ENCODE measurements around the gene SUSD1.
"Not testable (repeated sequence)": the region's sequence is repeated elsewhere in the genome, so short reads cannot be mapped to it uniquely, and the experiment has no call there.

SUSD1 gene

DNA sequence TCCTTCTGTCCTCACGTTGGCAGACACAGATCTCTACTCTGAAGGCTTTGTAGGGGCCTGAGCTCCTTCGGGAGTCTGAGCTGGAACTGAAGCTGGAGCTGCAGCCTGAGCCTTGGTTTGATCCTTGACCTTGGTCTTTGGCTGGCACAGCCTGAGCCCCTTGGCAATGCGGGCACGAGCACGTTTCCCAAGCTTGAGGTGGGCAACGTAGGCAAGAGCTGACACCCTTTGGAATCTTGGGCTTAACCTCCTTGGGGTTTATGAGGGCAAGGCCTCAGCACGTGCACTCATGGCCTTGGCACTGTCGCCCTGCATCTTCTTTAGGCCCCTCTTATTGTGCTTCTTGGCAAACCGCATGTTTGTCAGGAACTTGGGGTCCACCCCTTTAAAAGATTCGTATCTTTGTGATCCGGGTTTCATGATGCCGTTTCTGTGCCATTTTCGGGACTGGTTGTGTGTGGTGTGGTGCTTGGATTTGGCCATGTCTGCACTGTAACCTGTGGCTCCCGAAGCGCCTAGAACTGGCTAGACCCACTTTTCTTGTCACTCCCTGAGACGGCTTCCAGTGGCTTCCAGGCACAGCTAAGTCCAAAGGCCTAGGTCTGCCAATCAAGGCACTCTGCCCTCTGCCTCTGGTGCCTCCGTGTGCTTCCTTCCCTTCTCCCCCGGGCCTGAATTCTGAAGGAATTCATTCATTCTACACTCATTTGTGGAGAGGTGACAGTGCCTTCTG is 1.4 kb downstream of the SUSD1 start:
- DNase-seq (ENCODE audit: low read depth) = no peak

DNA sequence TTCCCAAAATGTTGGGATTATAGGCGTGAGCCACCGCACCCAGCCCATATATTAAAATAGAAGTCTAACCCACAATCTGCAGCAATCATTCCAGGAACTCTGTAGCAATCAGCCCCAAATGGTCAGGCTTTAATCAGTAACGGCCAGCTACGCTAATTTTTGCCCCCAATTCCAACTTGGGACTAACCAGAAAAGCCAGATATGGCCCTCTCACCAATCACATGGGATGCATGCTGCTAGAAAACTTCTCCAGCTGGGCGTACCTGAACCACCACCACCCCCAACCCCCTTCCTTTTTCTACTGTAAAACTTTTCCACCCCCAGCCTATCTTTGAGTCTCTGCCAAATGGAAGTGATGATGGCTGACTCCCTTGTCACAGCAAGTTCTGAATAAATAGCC is 4.1 kb downstream of the SUSD1 start:
- no peak for DNase-seq (ENCODE audit: low read depth)

DNA sequence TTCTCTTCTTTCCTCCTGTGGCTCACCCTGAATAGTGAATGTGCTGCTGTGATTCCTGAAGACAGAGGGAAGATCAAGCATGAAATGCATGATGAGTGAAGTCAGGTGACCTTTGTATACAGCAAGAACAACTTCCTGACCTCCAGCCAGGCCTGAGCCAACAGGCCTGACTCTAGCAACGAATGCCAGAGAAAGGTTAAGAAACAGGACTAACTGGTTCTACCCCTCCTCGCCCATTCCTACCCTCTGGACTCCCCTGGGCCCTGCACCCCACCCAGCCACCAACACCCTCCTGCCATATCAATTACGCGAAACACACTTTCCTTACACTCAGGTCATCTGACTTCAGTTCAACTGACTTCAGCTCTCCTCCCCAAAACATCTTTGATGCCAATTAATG is 4.9 kb downstream of the SUSD1 start:
- DNase-seq (ENCODE audit: low read depth) = no peak

DNA sequence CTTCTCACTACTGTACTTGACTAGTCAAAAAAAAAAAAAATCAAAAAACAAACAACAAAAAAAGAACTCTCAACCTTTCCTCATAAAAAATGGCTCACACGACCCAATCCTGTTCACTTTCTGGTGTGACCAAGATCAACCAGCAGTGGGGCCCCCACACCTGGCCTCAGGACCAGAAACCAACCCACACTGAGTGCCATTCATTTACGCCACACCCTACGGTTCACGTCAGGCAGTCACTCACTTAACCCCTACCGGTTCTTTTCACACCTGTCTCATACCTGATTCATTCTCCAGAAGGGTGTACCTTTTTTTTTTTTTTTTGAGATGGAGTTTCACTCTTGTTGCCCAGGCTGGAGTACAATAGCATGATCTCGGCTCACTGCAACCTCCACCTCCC is 5.7 kb downstream of the SUSD1 start:
- no peak for DNase-seq (ENCODE audit: low read depth)

DNA sequence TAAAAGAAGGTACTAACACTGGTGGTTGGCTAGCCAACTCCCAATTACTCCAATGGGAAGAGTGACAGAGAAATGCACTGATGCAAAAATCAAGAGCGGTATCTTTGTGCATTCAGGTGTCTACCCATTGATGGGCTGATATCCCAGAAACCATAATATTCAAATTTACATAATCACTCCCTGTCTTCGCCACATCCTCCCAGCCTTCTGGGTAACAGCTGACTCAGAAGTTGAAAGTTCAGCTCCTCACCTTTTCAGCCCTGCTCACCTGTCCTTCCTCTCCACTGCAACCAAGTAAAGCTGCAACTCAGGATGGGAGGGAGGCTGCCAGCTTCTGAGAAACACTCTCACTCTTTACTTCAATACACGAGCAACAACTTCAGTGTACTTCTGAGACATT is 6.9 kb downstream of the SUSD1 start:
- DNase-seq (ENCODE audit: low read depth) = no peak

DNA sequence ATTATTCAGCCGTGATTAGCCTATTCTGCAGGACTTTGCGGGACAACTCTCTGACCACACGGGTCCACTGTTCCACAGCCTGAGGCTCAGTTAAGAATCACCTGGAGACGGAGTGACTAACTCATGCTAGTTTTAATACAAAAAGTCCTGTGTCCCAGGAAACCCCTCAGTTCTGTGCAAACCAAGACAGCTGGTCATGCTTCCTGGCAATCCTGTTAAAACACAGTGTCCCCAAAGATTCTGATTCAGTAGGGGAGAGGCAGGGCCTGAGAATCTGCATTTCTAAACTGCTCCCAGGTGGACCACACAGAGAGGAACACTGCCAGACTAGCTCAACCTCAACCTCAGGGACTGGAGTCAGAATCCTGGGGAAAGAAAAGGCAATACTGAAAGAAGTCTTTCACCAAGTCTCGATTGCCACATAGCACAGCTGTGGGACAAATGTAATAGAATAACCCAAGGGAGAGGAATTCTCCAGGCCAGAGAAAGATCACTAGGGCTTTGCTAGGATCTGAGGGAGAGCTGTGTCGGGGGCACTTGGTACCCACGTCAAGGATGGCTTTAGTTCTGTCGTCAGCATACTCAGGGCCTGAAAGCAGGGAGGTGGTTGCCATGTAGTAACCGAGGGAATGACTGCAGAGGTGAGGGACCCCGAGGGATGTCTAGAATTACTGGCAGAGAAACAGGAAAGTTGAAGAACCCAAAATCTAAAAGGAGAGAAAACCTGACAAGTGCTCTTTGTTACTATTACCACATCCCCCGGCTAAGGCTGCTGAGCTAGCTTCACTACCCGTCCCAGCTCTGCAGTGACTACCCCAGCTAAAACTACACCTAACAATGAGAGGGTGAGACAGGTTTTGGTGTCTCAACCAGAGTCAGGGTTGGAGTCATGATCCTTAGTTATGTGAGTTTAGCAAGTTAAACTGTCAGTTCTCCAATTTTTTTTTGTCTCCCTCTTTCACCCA is 8.6 kb downstream of the SUSD1 start:
- DNase-seq (ENCODE audit: low read depth) = no peak

DNA sequence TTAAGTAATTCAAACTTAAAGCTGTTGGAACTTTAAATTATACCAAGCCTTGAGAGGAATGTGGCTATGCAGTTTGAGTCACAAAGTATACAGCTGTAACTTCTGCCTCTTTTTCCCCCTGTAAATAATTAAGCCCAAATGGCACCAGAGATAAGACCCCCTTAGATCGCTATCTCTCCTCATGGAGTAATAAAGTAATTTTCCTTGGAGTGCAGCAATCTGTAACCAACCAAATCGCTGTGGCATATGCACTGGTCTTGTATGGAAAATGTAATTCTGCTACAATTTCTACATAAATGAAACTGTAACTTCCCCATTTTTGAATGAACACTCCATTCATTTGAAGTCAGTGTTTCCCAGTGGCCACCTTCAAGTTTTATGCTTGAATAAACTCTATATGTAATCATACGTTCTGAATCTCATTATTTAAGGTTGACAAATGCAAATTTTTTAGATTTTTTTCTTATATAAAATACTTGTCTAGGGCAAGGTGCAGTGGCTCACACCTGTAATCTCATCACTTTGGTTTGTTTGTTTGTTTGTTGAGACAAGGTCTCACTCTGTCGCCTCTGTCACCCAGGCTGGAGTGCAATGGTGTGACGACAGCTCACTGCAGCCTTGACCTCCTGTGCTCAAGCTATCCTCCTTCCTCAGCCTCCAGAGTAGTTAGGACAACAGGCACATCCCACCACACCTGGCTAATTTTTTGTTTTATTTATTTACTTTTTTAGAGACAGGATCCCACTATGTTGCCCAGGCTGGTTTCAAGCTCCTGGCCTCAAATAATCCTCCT is 12.3 kb downstream of the SUSD1 start:
- no peak for DNase-seq (ENCODE audit: low read depth)

DNA sequence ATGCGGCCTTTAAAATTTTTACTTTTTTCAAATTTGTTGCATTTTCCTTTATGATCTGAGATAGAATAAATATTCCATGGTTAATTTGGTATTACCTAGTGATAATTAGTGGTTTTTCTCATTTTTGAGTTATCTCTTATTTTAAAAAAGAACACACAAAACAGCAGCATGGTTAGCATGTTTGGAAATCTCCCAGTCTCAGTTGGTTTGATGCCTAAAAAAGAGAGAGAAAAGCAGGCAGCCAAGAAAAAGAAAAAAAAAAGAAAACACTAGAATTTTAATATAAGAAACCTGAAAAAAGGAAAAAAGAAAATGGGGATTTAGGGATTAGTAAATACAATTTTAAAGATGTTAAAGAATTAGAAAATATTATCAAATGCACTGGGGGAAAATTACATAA is 15.3 kb downstream of the SUSD1 start:
- no peak for DNase-seq (ENCODE audit: low read depth)

DNA sequence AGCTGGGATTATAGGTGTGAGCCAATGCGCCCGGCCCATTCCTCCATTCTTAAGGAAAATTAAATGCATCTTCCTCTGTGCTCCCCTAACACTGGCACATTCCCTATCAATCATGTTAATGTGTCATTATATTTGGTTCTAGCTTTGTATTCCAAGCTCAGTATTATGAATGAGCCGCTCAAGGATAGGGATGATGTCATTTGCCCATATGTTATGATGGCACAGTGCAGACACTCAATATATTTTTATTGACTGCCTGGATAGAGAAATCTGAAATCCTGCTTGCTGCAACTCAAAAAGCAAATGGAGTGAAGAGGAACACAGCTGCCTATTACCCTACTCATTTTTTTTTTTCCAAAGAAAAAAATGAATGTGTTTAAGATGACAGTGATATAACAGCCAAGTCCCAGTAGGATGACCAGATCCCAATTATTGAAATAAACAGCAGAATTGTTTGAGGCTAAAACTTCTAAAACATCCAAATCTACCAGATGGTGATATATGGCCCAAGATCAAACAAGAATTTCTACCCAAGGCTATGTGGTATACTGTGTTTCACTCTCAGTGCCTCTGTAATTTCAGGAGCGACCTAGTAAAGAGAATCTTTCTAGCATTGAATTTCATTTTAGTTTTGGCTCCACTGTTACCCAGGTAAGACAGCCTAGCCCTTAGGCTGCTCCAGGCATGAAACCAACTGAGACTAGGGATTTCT is 16.3 kb downstream of the SUSD1 start:
- no peak for DNase-seq (ENCODE audit: low read depth)

DNA sequence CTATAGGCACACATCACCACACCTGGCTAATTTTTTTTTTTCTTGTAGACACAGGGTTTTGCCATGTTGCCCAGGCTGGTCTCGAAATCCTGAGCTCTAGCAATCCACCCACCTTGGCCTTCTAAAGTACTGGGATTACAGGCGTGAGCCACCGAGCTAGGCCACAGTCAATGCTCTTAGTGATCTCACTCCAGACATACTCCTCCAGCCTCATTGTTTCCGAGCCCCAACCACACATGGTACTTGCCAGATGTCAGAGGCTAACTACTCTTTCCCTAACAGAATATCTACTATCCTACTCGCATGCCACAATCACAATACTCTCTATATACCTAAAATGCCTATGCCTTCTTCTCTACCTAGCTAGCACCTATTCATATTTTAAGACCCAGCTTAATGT is 17.1 kb downstream of the SUSD1 start:
- no peak for DNase-seq (ENCODE audit: low read depth)

DNA sequence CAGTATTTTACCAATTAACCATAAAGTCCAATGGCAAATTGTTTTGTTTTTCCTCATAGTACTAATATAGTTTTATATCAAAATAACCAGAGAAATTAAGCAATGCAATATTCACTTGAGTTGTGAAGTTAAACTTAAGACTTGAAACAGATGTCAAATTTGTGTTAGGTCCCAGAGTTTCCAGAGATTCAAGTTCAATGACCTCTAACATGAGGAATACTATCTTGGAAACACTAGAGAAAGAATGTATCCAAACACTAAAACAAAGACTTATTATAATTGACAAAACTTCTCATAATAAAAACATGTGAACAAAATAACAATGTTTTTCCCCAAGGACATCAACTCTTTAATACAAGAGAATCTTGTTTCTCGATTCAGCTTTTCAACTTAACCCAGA is 18.0 kb downstream of the SUSD1 start:
- DNase-seq (ENCODE audit: low read depth) = no peak

DNA sequence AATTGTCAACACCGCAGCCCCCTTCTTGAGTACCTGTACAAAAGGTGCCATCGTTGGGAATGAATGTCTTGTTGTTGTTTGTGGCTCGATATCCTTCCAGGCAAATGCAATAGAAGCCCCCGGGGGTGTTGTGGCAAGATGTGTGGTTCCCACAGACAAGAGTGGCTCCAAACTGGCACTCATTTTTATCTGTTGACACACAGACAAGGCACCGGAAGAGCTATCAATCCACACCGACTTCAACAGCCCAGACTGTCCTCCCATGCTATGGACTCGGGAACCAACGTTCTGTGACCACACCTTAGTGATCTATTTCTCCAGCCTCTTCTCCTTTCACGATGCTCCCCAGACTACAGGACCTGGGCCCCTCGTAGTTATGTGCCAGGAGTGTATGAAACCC is 25.9 kb downstream of the SUSD1 start:
- no peak for DNase-seq (ENCODE audit: low read depth)

DNA sequence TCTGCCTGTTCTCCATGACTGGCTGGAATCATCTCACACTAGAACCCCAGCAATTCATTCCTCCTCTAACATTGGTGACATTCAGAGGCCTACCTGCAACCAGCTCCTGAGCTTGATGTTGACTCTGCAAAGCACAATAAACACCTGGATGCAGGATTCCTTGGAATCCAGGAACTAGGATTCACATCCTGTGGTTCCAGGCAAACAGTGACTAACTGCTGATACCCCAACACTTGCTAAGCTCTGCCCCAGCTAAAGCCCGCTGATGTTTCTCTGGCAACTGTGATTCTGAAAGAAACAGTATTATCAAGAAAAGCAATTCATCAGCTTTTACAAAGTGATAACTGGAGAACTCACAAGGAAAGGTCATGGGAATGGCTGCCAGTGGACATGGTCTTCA is 29.2 kb downstream of the SUSD1 start:
- no peak for DNase-seq (ENCODE audit: low read depth)

DNA sequence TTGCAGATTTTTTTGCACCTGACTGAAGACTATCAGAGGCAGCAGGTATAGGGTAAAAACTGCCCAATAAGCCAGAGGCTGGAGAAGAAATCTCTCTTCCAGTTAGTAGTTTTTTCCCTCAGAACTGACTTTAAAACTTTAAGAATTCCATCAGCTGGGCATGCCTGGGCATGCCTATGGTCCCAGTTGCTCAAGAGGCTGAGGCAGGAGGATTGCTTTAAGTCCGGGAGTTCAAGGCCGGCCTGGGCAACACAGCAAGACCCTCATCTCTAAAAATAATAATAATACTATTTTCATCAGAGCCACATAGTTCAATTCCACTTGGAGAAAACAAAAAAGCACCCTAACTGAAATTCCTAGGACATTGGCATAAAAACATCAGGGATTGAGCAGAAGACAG is 30.3 kb downstream of the SUSD1 start:
- no peak for DNase-seq (ENCODE audit: low read depth)

DNA sequence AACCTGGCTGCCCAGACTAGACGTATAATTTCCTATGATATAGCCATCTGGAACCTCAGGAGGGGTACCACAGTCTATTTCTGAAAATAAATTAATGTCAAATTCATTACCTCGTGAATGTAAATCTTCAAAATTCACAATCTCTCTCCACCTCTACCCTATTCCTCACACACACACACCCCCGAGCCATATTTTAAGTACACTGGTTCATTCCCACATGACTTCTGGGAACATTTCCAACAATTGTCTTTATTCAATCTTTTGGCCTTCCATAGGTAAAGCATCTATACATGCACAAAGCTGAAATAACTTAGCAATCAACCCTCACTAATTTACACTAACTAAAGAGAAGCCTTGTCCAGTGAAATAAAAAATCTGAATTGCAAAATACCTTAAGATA is 32.7 kb downstream of the SUSD1 start:
- DNase-seq (ENCODE audit: low read depth) = no peak

DNA sequence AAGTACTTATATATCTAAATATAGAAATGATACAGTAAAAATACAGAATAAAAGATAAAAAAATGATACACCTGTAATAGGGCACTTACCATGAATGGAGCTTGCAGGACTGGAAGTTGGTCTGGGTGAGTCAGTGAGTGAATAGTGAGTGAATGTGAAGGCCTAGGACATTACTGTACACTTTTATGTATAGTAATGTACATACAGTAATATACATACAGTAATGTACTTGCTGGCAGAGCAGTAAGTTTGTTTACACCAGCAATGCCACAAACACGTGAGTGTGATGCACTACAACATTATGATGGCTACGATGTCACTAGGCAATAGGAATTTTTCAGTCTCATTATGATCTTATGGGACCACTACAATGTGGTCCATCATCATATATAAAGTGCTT is 34.2 kb downstream of the SUSD1 start:
- DNase-seq (ENCODE audit: low read depth) = no peak

DNA sequence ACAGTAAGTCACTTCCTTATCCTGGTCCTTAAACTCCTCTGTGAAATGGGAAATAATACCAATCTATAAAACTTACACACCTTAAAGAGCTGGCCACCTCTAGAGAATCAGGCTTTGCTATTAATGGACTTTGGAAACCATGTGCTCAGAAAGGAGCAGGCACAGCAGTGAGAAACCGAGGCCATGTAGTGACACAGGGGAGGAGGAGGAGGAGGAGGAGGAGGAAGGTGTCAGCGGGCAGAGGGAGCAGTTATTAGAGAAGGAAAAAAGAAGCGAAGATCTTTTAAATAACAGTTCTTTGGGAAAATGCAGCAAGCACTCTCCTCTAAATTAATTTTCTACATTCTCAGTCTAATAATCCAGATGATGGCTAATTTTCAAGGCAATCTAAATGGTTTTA is 38.0 kb downstream of the SUSD1 start:
- no peak for DNase-seq (ENCODE audit: low read depth)

DNA sequence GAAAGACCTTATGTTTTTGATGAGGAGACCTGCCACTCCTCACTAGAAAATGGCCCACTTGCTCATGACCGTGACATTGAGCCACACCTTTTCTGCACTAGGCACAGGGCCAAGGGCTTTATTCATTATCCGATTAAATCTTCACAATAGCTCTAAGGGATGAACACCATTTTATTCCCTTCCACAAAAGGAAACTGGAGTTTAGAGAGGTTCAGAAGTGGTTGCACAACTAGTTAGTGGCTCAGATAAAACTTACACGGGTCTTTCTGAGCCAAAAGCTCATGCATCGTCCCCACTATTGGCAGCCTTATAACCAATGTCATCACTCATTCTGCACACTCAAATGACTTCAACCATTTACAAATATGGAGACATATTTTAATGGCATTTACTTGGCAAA is 39.4 kb downstream of the SUSD1 start:
- DNase-seq (ENCODE audit: low read depth) = no peak

DNA sequence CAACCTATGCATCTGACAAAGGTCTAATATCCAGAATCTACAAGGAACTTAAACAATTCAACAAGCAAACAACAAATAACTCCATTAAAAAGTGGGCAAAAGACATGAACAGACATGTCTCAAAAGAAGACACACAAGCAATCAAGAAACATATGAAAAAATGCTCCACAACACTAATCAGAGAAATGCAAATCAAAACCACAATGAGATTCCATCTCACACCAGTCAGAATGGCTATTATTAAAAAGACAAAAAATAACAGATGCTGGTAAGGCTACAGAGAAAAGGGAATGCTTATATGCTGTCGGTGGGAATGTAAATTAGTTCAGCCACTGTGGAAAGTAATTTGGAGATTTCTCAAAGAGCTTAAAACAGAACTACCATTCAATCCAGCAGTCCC is 41.3 kb downstream of the SUSD1 start:
- DNase-seq (ENCODE audit: low read depth) = not testable (repeated sequence)

DNA sequence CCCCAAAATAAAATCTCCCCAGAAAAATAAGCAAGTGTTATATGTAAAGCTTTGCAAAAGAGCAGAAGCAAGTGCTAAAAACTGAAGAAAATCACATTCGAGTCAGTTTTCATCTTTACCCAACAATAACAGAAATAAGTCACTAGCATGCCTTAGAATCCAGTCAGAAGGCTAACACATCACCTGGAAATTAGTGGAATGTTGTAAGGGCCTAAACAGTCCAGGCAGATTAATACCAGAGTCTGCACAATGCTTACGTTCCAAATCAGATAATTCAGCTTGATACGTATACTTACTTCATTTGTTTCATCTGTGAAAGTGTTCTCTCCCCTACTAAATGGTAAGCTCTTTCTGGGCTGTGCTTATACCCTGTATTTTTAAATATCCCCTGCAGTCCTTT is 42.7 kb downstream of the SUSD1 start:
- DNase-seq (ENCODE audit: low read depth) = no peak

DNA sequence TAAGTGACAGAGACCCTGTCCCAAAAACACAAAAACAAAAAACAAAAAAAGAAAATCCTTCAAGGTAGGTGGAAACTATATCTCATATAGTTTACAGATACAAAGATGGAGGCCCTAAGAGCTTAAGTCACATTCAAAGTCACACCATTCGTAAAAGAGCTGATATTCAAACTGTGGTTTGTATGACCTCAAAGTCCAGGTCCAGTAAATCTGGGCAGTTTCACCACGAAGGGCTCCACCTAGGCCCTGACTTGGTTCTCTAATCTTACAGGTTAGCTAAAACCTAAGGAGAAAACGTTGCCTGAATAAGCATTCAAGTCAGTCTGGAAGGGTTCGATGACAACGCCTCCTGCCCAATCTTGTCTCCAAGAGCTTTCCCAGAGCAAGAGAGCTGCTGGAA is 44.1 kb downstream of the SUSD1 start:
- DNase-seq (ENCODE audit: low read depth) = no peak

DNA sequence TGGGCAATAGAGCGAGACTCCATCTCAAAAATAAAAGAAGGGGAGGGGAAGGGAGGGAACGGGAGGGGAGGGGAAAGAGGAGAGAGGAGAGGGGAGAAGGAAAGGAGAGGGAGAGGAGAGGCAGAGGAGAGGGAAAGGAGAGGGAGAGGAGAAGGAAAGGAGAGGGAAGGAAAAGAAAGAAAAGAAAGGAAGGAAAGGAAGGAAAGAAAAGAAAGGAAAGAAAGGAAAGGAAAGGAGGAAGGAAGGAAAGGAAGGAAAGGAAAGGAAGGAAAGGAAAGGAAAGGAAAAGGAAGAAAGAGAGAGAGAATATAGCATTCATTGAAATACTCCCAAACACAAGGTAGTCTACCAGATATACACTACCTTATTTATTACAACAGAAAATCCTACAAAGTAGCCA is 44.8 kb downstream of the SUSD1 start:
- no peak for DNase-seq (ENCODE audit: low read depth)
